GM18951 (cell line): ENCODE results near the gene SACM1L.
"Not testable (repeated sequence)": the region's sequence is repeated elsewhere in the genome, so short reads cannot be mapped to it uniquely, and the experiment has no call there.

ENCODE experiments used
- POLR2A ChIP-seq: IDR thresholded peaks from 4 replicates; pipeline ENCODE4 v1.6.1; 2011; ENCODE audit warnings: mild to moderate bottlenecking; ENCODE audit not compliant: insufficient read length, insufficient read depth; ENCODE audit errors: extremely low read depth
- in situ Hi-C: fragments of 300-500 bp; cut with MboI; formaldehyde crosslinking; loops from one replicate; pipeline ENCODE4 v1.12.0; 2022; ENCODE audit warnings: low sequenced_read_pairs, mixed read lengths, inconsistent platforms; ENCODE audit not compliant: unreplicated experiment

SACM1L gene

GRCh38 chr3:45690336-45691035 is 1.3 kb downstream of the SACM1L start:
- in situ Hi-C loops, result no loop called here
- no peak for TF ChIP-seq POLR2A

- TF ChIP-seq POLR2A, result no peak
- in situ Hi-C loops, result no loop called here
These were observed 2.6 kb downstream of the SACM1L start for GRCh38 chr3:45691842-45692241.

GRCh38 chr3:45692866-45693265 is 3.7 kb downstream of the SACM1L start:
- in situ Hi-C loops, result no loop called here

GRCh38 chr3:45693941-45694521 is 4.8 kb downstream of the SACM1L start:
- in situ Hi-C loops, result no loop called here
- no peak for TF ChIP-seq POLR2A

More at GRCh38 chr3:45692866-45693265, 3.7 kb downstream of the SACM1L start:
- TF ChIP-seq POLR2A, result no peak

GRCh38 chr3:45695166-45695565 is 6.0 kb downstream of the SACM1L start:
- in situ Hi-C loops, result not testable (repeated sequence)

GRCh38 chr3:45700570-45701073 is 11.4 kb downstream of the SACM1L start:
- in situ Hi-C loops, result no loop called here
- no peak for TF ChIP-seq POLR2A

- TF ChIP-seq POLR2A, result no peak
These were observed 12.1 kb downstream of the SACM1L start for GRCh38 chr3:45701172-45701867.

GRCh38 chr3:45704301-45704943 is 15.2 kb downstream of the SACM1L start:
- in situ Hi-C loops, result no loop called here
- no peak for TF ChIP-seq POLR2A

More at GRCh38 chr3:45701172-45701867, 12.1 kb downstream of the SACM1L start:
- in situ Hi-C loops, result no loop called here

GRCh38 chr3:45705839-45706808 is 16.9 kb downstream of the SACM1L start:
- TF ChIP-seq POLR2A, result no peak

GRCh38 chr3:45711931-45712330 is 22.7 kb downstream of the SACM1L start:
- in situ Hi-C loops, result no loop called here
- TF ChIP-seq POLR2A, result no peak

More at GRCh38 chr3:45705839-45706808, 16.9 kb downstream of the SACM1L start:
- in situ Hi-C loops, result no loop called here

- in situ Hi-C loops, result no loop called here
- no peak for TF ChIP-seq POLR2A
These were observed 23.4 kb downstream of the SACM1L start for GRCh38 chr3:45712434-45713110.

GRCh38 chr3:45715945-45716344 is 26.7 kb downstream of the SACM1L start:
- no peak for TF ChIP-seq POLR2A
- in situ Hi-C loops, result no loop called here
